8988T (cell line): ENCODE measurements around the gene ILKAP.

Experiments used
- DNase-seq: peaks from one replicate; pipeline ENCODE4 v3.0.0; 2011

ILKAP gene

DNA sequence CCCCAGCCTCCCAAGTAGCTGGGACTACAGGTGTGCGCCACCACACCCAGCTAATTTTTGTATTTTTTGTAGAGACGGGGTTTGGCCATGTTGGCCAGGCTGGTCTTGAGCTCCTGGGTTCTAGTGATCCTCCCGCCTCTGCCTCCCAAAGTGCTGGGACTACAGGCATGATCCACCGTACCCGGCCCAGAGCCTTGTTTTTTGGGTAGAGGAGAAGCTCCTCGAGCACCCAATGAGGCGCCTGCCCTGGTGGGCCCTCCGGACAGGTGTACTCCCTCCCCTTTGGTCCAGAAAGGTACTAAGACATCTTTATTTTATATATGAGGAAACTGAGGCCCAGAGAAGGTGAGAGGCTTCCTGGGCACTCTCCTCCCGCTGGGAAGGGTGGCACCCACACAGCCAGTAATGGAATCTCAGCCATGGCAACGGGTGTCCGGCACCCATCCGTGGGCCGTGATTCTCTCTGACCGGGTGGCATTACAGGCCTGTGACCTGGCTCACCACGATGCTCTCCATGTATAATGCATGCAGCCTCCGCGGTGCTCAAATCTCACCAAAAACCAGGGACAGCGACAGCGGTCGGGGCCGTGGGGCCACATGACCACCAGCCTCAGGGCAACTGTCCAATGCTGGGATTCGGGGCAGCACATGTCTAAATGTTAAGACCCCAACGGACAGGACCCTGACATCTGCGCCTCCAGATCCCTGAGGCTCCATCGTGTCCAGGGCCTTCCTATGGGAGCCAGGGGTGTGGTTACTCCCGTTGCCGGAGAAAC lies 81.8 kb downstream of the ILKAP start:
- no peak for DNase-seq

DNA sequence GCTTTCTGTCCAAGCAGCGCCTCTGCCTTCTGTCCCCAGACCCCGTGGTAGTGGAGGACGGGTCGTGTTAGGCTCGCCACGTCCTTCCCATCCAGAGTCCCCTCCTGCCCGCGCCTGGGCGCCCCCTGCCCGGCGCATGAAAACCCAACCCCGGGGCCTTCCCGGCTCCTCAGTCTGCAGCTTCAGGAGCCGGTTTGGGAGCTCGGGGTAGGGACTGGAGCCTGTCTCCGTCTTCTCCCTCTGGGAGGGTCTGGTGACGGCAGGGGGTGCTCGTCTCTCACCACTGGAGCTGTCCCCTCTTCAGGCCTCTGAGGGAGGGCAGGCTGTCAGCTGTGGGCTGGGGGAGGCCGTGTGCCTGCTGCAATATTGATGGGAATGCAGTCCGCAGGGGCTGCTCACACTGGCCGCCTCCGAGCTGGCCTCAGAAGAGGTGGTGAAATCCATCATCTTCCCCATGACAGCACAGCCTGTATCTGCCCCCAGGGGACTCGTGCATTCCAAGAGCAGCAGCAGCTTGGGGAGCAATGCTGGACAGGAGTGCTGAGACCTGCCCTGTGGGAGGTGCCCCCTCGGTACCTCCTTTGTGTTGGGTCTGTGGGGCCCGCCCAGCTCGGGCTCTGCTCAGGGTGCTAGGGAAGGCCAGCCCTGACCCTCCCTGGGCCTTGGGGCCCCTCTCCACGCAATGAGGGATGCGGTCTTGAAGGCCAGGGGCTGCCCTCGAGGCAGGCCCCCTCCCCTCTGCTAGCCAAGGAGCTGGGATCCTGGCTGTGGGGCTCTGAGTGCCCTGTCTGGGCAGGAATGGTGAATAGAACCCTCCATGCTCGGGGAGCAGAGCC lies 82.8 kb downstream of the ILKAP start:
- no peak for DNase-seq
